HepG2 (cell line): ENCODE results near the gene C1R. TPM values are rescaled to one million over a fixed set of nuclear protein-coding genes. Genes with fewer than 3 reads are reported as not detected.

Experiments
- BCL6 ChIP-seq: IDR thresholded peaks from 2 replicates; pipeline ENCODE4 v1.6.1; 2016; ENCODE audit warnings: missing genetic modification reagents, missing compliant biosample characterization
- CEBPZ ChIP-seq: IDR thresholded peaks from 2 replicates; pipeline ENCODE4 v1.6.1; 2012; ENCODE audit warnings: low read length, improper control_type of control experiment
- CENPBD1 ChIP-seq: sonication (generic); formaldehyde crosslinking; IDR thresholded peaks from 2 replicates; pipeline ENCODE4 v1.8.0; 2022; ENCODE audit warnings: missing genetic modification reagents, low read depth, mild to moderate bottlenecking, borderline replicate concordance
- EP300 ChIP-seq, 3 experiments: sonication (generic) in 1 of 3; formaldehyde crosslinking in 1 of 3; IDR thresholded peaks; 2 replicates each; pipeline versions ENCODE4 v1.5.1 to v1.6.1; 2011 to 2020; ENCODE audit warnings: low read depth in 2 of 3, low read length in 2 of 3, borderline replicate concordance in 1 of 3, improper control_type of control experiment in 1 of 3, mild to moderate bottlenecking in 1 of 3, missing genetic modification reagents in 1 of 3, moderate library complexity in 1 of 3
- GTF2F1 ChIP-seq: fragments of 150-350 bp; IDR thresholded peaks from 2 replicates; pipeline ENCODE4 v1.6.1; 2014; ENCODE audit warnings: low read length
- HDAC1 ChIP-seq: sonication (generic); formaldehyde crosslinking; IDR thresholded peaks from 2 replicates; pipeline ENCODE4 v1.5.1; 2020; ENCODE audit warnings: mild to moderate bottlenecking, missing genetic modification reagents
- HDAC2 ChIP-seq: sonication (generic); formaldehyde crosslinking; IDR thresholded peaks from 2 replicates; pipeline ENCODE4 v1.4.0; 2020; ENCODE audit warnings: missing genetic modification reagents
- MTA1 ChIP-seq: sonication (generic); formaldehyde crosslinking; IDR thresholded peaks from 2 replicates; pipeline ENCODE4 v1.4.0; 2020; ENCODE audit warnings: missing genetic modification reagents, mild to moderate bottlenecking, borderline replicate concordance
- NR2F6 ChIP-seq, 2 experiments: IDR thresholded peaks; 2 replicates each; pipeline ENCODE4 v1.6.1; 2016; ENCODE audit warnings: antibody characterized with exemption in 1 of 2, mild to moderate bottlenecking in 1 of 2
- PAWR ChIP-seq: sonication (generic); formaldehyde crosslinking; IDR thresholded peaks from 2 replicates; pipeline ENCODE4 v1.4.0; 2020; ENCODE audit warnings: missing genetic modification reagents, mild to moderate bottlenecking, borderline replicate concordance
- TEAD3 ChIP-seq: optimal IDR thresholded peaks from 2 replicates; pipeline ENCODE3; 2016; ENCODE audit warnings: borderline replicate concordance
- ZIK1 ChIP-seq: sonication (generic); formaldehyde crosslinking; IDR thresholded peaks from 2 replicates; pipeline ENCODE4 v1.5.0; 2020; ENCODE audit warnings: mild to moderate bottlenecking, low read depth, missing genetic modification reagents, borderline replicate concordance
- ZNF263 ChIP-seq: sonication (generic); formaldehyde crosslinking; IDR thresholded peaks from 2 replicates; pipeline ENCODE4 v1.4.0; 2020; ENCODE audit warnings: missing genetic modification reagents
- ZNF335 ChIP-seq: sonication (generic); formaldehyde crosslinking; IDR thresholded peaks from 2 replicates; pipeline ENCODE4 v1.4.0; 2020; ENCODE audit warnings: missing genetic modification reagents
- ZNF639 ChIP-seq: conservative IDR thresholded peaks from 2 replicates; pipeline ENCODE4 v1.6.1; 2018; ENCODE audit warnings: missing genetic modification reagents
- ZNF724P ChIP-seq: sonication (generic); formaldehyde crosslinking; IDR thresholded peaks from 2 replicates; pipeline ENCODE4 v1.8.0; 2022; ENCODE audit warnings: missing genetic modification reagents, borderline replicate concordance
- polyA plus RNA-seq, 8 experiments: library from polyadenylated mRNA; depleted of rRNA in 3 of 8; stranded (reverse) in 7 of 8; unstranded in 1 of 8; fragments of >200 nt; fragmentation: Illumina TruSeq in 4 of 8; extraction: Trizol in 4 of 8; gene quantifications; 2 replicates each; pipeline versions ENCODE4 v1.2.1 to v1.2.3, GENCODE V29; 2011 to 2016; ENCODE audit warnings: low read depth in 4 of 8, missing spikeins in 1 of 8, mixed read lengths in 1 of 8; ENCODE audit not compliant: insufficient read depth in 1 of 8
- total RNA-seq, 5 experiments: library from RNA; depleted of rRNA; stranded (reverse); fragments of >200 nt; fragmentation: Illumina TruSeq; extraction: Trizol; gene quantifications; 2 replicates each; pipeline ENCODE4 v1.2.3, GENCODE V29; 2016; ENCODE audit warnings: low read depth in 1 of 5
- TF ChIP-seq, protein P1 (sequence below): sonication (generic); formaldehyde crosslinking; IDR thresholded peaks from 2 replicates; pipeline ENCODE4 v1.8.1; 2023; ENCODE audit warnings: mild to moderate bottlenecking, missing genetic modification reagents

C1R gene
- total and polyA plus RNA-seq, 2 of the 13 experiments (the other 11 are each of a cell fraction or from before 2014, with no cell fraction given): 3.5 to 6.5 TPM

GRCh38 chr12:7108003-7108795 is 16.0 kb upstream of the C1R start (continued):
- TF ChIP-seq BCL6 (CRISPR knock-in tag): peak; percentile 13; the same call in 1 of the 2 replicates
- no peak; a peak in 1 of 4 replicates for TF ChIP-seq EP300 (IDR thresholded peaks at IDR 0.05; ENCODE audit: low read depth in 2 of 2, low read length in 2 of 2)
- TF ChIP-seq EP300 (CRISPR knock-in tag; IDR thresholded peaks at IDR 0.05; ENCODE audit: borderline replicate concordance): no peak
- no peak for TF ChIP-seq GTF2F1
- TF ChIP-seq ZIK1 (CRISPR knock-in tag): no peak
- peak; percentile 78 for TF ChIP-seq HDAC1 (CRISPR knock-in tag)
- no peak for TF ChIP-seq CEBPZ
- no peak for TF ChIP-seq ZNF724P (CRISPR knock-in tag)
- TF ChIP-seq, protein P1, sequence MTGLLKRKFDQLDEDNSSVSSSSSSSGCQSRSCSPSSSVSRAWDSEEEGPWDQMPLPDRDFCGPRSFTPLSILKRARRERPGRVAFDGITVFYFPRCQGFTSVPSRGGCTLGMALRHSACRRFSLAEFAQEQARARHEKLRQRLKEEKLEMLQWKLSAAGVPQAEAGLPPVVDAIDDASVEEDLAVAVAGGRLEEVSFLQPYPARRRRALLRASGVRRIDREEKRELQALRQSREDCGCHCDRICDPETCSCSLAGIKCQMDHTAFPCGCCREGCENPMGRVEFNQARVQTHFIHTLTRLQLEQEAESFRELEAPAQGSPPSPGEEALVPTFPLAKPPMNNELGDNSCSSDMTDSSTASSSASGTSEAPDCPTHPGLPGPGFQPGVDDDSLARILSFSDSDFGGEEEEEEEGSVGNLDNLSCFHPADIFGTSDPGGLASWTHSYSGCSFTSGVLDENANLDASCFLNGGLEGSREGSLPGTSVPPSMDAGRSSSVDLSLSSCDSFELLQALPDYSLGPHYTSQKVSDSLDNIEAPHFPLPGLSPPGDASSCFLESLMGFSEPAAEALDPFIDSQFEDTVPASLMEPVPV (CRISPR knock-in tag): peak; percentile 69; the same call in 1 of the 2 replicates
- TF ChIP-seq HDAC2: peak; percentile 41; the same call in 1 of the 2 replicates
- peak; percentile 95 for TF ChIP-seq ZNF263 (CRISPR knock-in tag)
- TF ChIP-seq TEAD3 (CRISPR knock-in tag): no peak
- no peak for TF ChIP-seq ZNF335
- no peak for TF ChIP-seq PAWR (CRISPR knock-in tag)
- TF ChIP-seq CENPBD1 (CRISPR knock-in tag): no peak
- no peak for TF ChIP-seq NR2F6 (IDR thresholded peaks at IDR 0.05)
- peak; percentile 55 for TF ChIP-seq NR2F6 (CRISPR knock-in tag; IDR thresholded peaks at IDR 0.05)
- TF ChIP-seq MTA1 (CRISPR knock-in tag): peak; percentile 86
- no peak for TF ChIP-seq ZNF639
